HCT116 (cell line): ENCODE data around the gene SLC30A3. TPM values are rescaled to one million over a fixed set of nuclear protein-coding genes. Genes with fewer than 3 reads are reported as not detected.

Experiments used
- ATAC-seq: fragments of 200-7000 bp; cut with Tn5 transposase; 2 replicates; pipeline ENCODE4 v1.9.1; 2020; ENCODE audit warnings: mild to moderate bottlenecking, moderate library complexity
- BruUV-seq: library from RNA; stranded (reverse); fragments of 400-500 nt; replicated peaks from 2 replicates; lab custom pipeline; 2021; lab: Mats Ljungman, UMichigan
- CTCF ChIA-PET: fragments of 300-600 bp; sonication (Branson Sonifier 250); formaldehyde crosslinking; loops from one replicate; lab custom pipeline; 2021; ENCODE audit warnings: antibody characterized with exemption; lab: Charles Lee
- POLR2A ChIA-PET: fragments of 300-600, 350-600 bp; sonication (Branson Sonifier 250); formaldehyde crosslinking; loops from one replicate; lab custom pipeline; 2021; ENCODE audit warnings: antibody characterized with exemption; lab: Charles Lee
- RAD21 ChIA-PET, 2 experiments: fragments of 300-600 bp; sonication (Branson Sonifier 250); formaldehyde crosslinking; loops; one replicate each; lab custom pipeline; 2023; ENCODE audit warnings: low total read pairs in 2 of 2; ENCODE audit not compliant: uncharacterized antibody in 2 of 2, unreplicated experiment in 2 of 2, low non-redundant PET in 1 of 2; lab: Charles Lee
- DNase-seq: peaks from one replicate; pipeline ENCODE4 v3.0.0-alpha.2; 2010; ENCODE audit warnings: low read depth, low spot score
- H2AFZ ChIP-seq: fragments of 200-600 bp; shearing (Covaris generic), sonication (generic); 2 replicates; pipeline ENCODE4 v1.6.1; 2017; ENCODE audit warnings: low read depth, mixed run types, mixed read lengths, antibody characterized with exemption, low read length; ENCODE audit not compliant: poor library complexity, severe bottlenecking
- H3K27ac ChIP-seq: 2 replicates; pipeline ENCODE4 v1.5.1; 2012; ENCODE audit warnings: low read depth, low read length
- H3K27me3 ChIP-seq: fragments of 200-600 bp; sonication (generic); 2 replicates; pipeline ENCODE4 v1.6.1; 2016; ENCODE audit warnings: mixed run types, low read length, mixed read lengths; ENCODE audit not compliant: insufficient read depth
- H3K36me3 ChIP-seq, 2 experiments: fragments of 200-500 bp in 1 of 2; fragments of 200-600 bp in 1 of 2; sonication (Bioruptor generic) in 1 of 2; sonication (generic) in 1 of 2; 2 replicates each; pipeline versions ENCODE4 v1.5.1 to v1.6.1; 2014 to 2016; ENCODE audit warnings: low read length in 2 of 2, inconsistent platforms in 1 of 2, mixed read lengths in 1 of 2, mixed run types in 1 of 2; ENCODE audit not compliant: insufficient read depth in 2 of 2, control insufficient read depth in 1 of 2
- H3K4me1 ChIP-seq, 2 experiments: fragments of 200-600 bp in 1 of 2; sonication (generic) in 1 of 2; 2 replicates each; pipeline versions ENCODE4 v1.5.1 to v1.6.1; 2012 to 2017; ENCODE audit warnings: low read length in 2 of 2, inconsistent platforms in 1 of 2, mild to moderate bottlenecking in 1 of 2, mixed read lengths in 1 of 2, mixed run types in 1 of 2, moderate library complexity in 1 of 2; ENCODE audit not compliant: insufficient read depth in 2 of 2, control insufficient read depth in 1 of 2
- H3K4me2 ChIP-seq: fragments of 200-600 bp; sonication (generic); 2 replicates; pipeline ENCODE4 v1.6.1; 2017; ENCODE audit warnings: mixed run types, low read length, mixed read lengths
- H3K4me3 ChIP-seq, 2 experiments: fragments of 200-600 bp in 1 of 2; sonication (generic) in 1 of 2; replicated peaks in 1 of 2; 2 replicates each; pipeline ENCODE4 v1.5.1; 2011 to 2016; ENCODE audit warnings: low read length in 2 of 2, control low read depth in 1 of 2, low read depth in 1 of 2, mild to moderate bottlenecking in 1 of 2, mixed read lengths in 1 of 2, mixed run types in 1 of 2
- H3K79me2 ChIP-seq: fragments of 200-600 bp; sonication (generic); 2 replicates; pipeline ENCODE4 v1.6.1; 2017; ENCODE audit warnings: mild to moderate bottlenecking, mixed run types, low read length, moderate library complexity, mixed read lengths; ENCODE audit not compliant: insufficient read depth
- H3K9ac ChIP-seq: fragments of 200-600 bp; sonication (generic); 2 replicates; pipeline ENCODE4 v1.6.1; 2016; ENCODE audit warnings: low read length, mixed read lengths
- H3K9me2 ChIP-seq: fragments of 200-600 bp; sonication (generic), shearing (Covaris generic); 2 replicates; pipeline ENCODE4 v1.6.1; 2017; ENCODE audit warnings: mixed run types, mild to moderate bottlenecking, moderate library complexity; ENCODE audit not compliant: insufficient read depth
- H3K9me3 ChIP-seq, 2 experiments: fragments of 200-500 bp in 1 of 2; fragments of 200-600 bp in 1 of 2; sonication (Bioruptor generic) in 1 of 2; sonication (generic) in 1 of 2; 2 replicates each; pipeline ENCODE4 v1.6.1; 2014 to 2017; ENCODE audit warnings: low read length in 2 of 2, mixed read lengths in 2 of 2, inconsistent platforms in 1 of 2, low read depth in 1 of 2, mild to moderate bottlenecking in 1 of 2, mixed run types in 1 of 2, moderate library complexity in 1 of 2; ENCODE audit not compliant: control insufficient read depth in 1 of 2, insufficient read depth in 1 of 2
- H4K20me1 ChIP-seq: fragments of 200-600 bp; sonication (generic), shearing (Covaris generic); 2 replicates; pipeline ENCODE4 v1.6.1; 2017; ENCODE audit warnings: mixed run types, mild to moderate bottlenecking, moderate library complexity; ENCODE audit not compliant: insufficient read depth
- CBX3 ChIP-seq: IDR thresholded peaks from 2 replicates; pipeline ENCODE4 v1.6.1; 2012; ENCODE audit warnings: low read depth
- CEBPB ChIP-seq: IDR thresholded peaks from 2 replicates; pipeline ENCODE4 v1.6.1; 2012; ENCODE audit warnings: low read depth
- EGR1 ChIP-seq: IDR thresholded peaks from 2 replicates; pipeline ENCODE4 v1.6.1; 2012; ENCODE audit warnings: low read depth
- EZH2 ChIP-seq: fragments of 200-600 bp; sonication (generic); IDR thresholded peaks from 2 replicates; pipeline ENCODE4 v1.6.1; 2017; ENCODE audit warnings: antibody characterized with exemption, mixed run types
- FOSL1 ChIP-seq: IDR thresholded peaks from 2 replicates; pipeline ENCODE4 v1.6.1; 2012; ENCODE audit warnings: low read depth
- JUND ChIP-seq: IDR thresholded peaks from 2 replicates; pipeline ENCODE4 v1.6.1; 2012
- POLR2AphosphoS5 ChIP-seq: IDR thresholded peaks from 2 replicates; pipeline ENCODE4 v1.6.1; 2011; ENCODE audit warnings: mild to moderate bottlenecking, low read depth, low read length, moderate library complexity
- SP1 ChIP-seq: IDR thresholded peaks from 2 replicates; pipeline ENCODE4 v1.6.1; 2012; ENCODE audit warnings: low read depth
- SRF ChIP-seq: IDR thresholded peaks from 2 replicates; pipeline ENCODE4 v1.6.1; 2012; ENCODE audit warnings: low read depth
- TCF7L2 ChIP-seq: IDR thresholded peaks from 2 replicates; pipeline ENCODE4 v1.7.0; 2011; ENCODE audit warnings: borderline replicate concordance, inconsistent platforms; ENCODE audit not compliant: insufficient read depth, insufficient read length; ENCODE audit errors: extremely low read depth
- YY1 ChIP-seq: IDR thresholded peaks from 2 replicates; pipeline ENCODE4 v1.6.1; 2011; ENCODE audit warnings: low read length, low read depth, moderate library complexity, mild to moderate bottlenecking; ENCODE audit not compliant: insufficient replicate concordance; ENCODE audit errors: extremely low read depth
- ZNF274 ChIP-seq: fragments of 200-500 bp; sonication (Bioruptor generic); IDR thresholded peaks from 2 replicates; pipeline ENCODE4 v1.6.1; 2014; ENCODE audit warnings: mild to moderate bottlenecking, low read depth, low read length, inconsistent platforms
- intact Hi-C: fragments of 100-400 bp; cut with micrococcal nuclease; formaldehyde crosslinking; loops from 2 replicates; pipeline ENCODE4 v1.10.0; 2022
- total RNA-seq: library from RNA; stranded (reverse); gene quantifications from one replicate; pipeline ENCODE4 v1.2.1, GENCODE V29; 2021; ENCODE audit not compliant: unreplicated experiment
- TF ChIP-seq, protein P1 (sequence below): IDR thresholded peaks from 2 replicates; pipeline ENCODE4 v1.6.1; 2012; ENCODE audit warnings: low read depth
- TF ChIP-seq, protein P2 (sequence below): IDR thresholded peaks from 2 replicates; pipeline ENCODE4 v1.6.1; 2012
- TF ChIP-seq, protein P3 (sequence below): IDR thresholded peaks from 2 replicates; pipeline ENCODE4 v1.6.1; 2012
- TF ChIP-seq, protein P4 (sequence below): IDR thresholded peaks from 2 replicates; pipeline ENCODE4 v1.6.1; 2011; ENCODE audit warnings: mild to moderate bottlenecking, low read length, moderate library complexity; ENCODE audit not compliant: insufficient replicate concordance; ENCODE audit errors: extremely low read depth

Gene SLC30A3
- total RNA-seq, 1 experiment from 2014 or later = 20.5 TPM

DNA sequence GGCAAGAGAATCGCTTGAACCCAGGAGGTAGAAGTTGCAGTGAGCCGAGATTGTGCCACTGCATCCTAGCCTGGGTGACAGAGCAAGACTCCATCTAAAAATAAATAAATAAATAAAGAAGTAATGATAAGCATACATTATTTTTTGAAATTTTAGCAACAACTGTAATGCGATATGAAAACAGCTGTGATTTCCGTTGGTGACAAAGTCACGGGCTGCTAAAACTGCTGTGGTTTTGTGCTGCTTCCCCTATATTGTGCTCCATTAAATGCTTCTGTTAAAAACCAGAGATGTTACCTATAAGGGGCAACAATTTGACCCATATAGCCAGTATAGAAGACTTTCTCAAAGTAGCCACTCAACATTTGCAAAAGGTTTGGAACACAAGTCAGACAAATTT is 27.7 kb upstream of the SLC30A3 start (continued):
- TF ChIP-seq, protein P1, sequence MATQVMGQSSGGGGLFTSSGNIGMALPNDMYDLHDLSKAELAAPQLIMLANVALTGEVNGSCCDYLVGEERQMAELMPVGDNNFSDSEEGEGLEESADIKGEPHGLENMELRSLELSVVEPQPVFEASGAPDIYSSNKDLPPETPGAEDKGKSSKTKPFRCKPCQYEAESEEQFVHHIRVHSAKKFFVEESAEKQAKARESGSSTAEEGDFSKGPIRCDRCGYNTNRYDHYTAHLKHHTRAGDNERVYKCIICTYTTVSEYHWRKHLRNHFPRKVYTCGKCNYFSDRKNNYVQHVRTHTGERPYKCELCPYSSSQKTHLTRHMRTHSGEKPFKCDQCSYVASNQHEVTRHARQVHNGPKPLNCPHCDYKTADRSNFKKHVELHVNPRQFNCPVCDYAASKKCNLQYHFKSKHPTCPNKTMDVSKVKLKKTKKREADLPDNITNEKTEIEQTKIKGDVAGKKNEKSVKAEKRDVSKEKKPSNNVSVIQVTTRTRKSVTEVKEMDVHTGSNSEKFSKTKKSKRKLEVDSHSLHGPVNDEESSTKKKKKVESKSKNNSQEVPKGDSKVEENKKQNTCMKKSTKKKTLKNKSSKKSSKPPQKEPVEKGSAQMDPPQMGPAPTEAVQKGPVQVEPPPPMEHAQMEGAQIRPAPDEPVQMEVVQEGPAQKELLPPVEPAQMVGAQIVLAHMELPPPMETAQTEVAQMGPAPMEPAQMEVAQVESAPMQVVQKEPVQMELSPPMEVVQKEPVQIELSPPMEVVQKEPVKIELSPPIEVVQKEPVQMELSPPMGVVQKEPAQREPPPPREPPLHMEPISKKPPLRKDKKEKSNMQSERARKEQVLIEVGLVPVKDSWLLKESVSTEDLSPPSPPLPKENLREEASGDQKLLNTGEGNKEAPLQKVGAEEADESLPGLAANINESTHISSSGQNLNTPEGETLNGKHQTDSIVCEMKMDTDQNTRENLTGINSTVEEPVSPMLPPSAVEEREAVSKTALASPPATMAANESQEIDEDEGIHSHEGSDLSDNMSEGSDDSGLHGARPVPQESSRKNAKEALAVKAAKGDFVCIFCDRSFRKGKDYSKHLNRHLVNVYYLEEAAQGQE = no peak
- TF ChIP-seq, protein P2, sequence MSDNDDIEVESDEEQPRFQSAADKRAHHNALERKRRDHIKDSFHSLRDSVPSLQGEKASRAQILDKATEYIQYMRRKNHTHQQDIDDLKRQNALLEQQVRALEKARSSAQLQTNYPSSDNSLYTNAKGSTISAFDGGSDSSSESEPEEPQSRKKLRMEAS = no peak
- no peak for TF ChIP-seq POLR2AphosphoS5
- no peak for TF ChIP-seq EZH2

DNA sequence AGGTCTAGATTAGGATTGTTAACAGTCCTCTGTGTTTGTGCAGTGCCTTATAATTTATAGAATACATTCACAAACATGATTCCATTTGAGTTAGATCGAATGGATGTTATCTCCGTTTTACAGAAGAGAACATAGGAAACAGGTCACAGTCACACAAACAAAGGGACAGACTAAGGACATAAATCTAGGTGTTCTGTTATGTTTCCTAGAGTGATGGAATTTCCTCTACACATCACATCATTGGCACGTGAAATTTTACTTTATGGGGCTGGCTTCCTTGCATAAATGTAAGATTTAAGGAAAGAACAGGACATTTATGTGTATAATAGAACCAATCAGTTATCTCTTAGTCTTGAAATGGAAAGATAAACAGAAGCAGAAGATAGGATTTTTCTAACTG is 25.8 kb upstream of the SLC30A3 start:
- no peaks in the 10 kb centered on the region for H4K20me1 ChIP-seq
- no peak overlapping the region for H3K9ac ChIP-seq
- no peak for ATAC-seq
- ChIA-PET POLR2A (no interaction called here), CTCF (interaction anchor here (1.3 kb wide), 1 partner anchor 9 kb away, joined by 6 read pairs; no protein-coding TSS in a partner anchor), RAD21 (no interaction called here)
- no peaks in the 10 kb centered on the region for H3K27me3 ChIP-seq
- no peaks in the 10 kb centered on the region for H3K36me3 ChIP-seq
- BruUV-seq = no TSS peak
- no peak overlapping the region for H3K27ac ChIP-seq
- H3K4me1 ChIP-seq = peaks cover 12 to 15% of the 10 kb centered on the region in 2 experiments
- H3K79me2 ChIP-seq = no peaks in the 10 kb centered on the region
- no peaks in the 10 kb centered on the region for H3K9me3 ChIP-seq
- no peak overlapping the region for H2AFZ ChIP-seq
- TF ChIP-seq EZH2 (no peak), SP1 (no peak), YY1 (no peak), EGR1 (no peak), TCF7L2 (no peak), JUND (no peak), FOSL1 (no peak), CBX3 (no peak), SRF (no peak), CEBPB (no peak), ZNF274 (no peak)
- TF ChIP-seq, protein P2 = no peak
- TF ChIP-seq, protein P3, sequence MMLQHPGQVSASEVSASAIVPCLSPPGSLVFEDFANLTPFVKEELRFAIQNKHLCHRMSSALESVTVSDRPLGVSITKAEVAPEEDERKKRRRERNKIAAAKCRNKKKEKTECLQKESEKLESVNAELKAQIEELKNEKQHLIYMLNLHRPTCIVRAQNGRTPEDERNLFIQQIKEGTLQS = no peak
- TF ChIP-seq, protein P4, sequence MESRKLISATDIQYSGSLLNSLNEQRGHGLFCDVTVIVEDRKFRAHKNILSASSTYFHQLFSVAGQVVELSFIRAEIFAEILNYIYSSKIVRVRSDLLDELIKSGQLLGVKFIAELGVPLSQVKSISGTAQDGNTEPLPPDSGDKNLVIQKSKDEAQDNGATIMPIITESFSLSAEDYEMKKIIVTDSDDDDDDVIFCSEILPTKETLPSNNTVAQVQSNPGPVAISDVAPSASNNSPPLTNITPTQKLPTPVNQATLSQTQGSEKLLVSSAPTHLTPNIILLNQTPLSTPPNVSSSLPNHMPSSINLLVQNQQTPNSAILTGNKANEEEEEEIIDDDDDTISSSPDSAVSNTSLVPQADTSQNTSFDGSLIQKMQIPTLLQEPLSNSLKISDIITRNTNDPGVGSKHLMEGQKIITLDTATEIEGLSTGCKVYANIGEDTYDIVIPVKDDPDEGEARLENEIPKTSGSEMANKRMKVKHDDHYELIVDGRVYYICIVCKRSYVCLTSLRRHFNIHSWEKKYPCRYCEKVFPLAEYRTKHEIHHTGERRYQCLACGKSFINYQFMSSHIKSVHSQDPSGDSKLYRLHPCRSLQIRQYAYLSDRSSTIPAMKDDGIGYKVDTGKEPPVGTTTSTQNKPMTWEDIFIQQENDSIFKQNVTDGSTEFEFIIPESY = no peak
- no peak overlapping the region for H3K4me2 ChIP-seq
- intact Hi-C loops = no loop called here
- DNase-seq = no peak
- no peaks in the 10 kb centered on the region for H3K9me2 ChIP-seq
- no peak overlapping the region for H3K4me3 ChIP-seq
